Retina (tissue), 1 donor: ENCODE results near the gene POM121L2.
A peak's percentile ranks its signal among the peaks of the same experiment; 100 is the strongest.

Source experiments
- DNase-seq: peaks from one replicate; pipeline ENCODE4 v3.0.0-alpha.2; 2016

POM121L2 gene

GRCh38 chr6:27312146-27312949 lies at the start of gene POM121L2:
POM121L2 (minus strand) TSS chr6:27312273; CDS start chr6:27312170, 103 bp downstream.
- peak; percentile 84 for DNase-seq

GRCh38 chr6:27359231-27359630 lies 47.2 kb upstream of the POM121L2 start:
- no peak for DNase-seq

- DNase-seq: no peak
These were observed 46.7 kb upstream of the POM121L2 start for GRCh38 chr6:27358786-27359185.

GRCh38 chr6:27352850-27353249 lies 40.8 kb upstream of the POM121L2 start:
- no peak for DNase-seq

- no peak for DNase-seq
These were observed 22.1 kb upstream of the POM121L2 start for GRCh38 chr6:27334141-27334540.

- no peak for DNase-seq
These were observed 21.6 kb upstream of the POM121L2 start for GRCh38 chr6:27333642-27334040.

- DNase-seq: peak; percentile 73
These were observed 20.9 kb upstream of the POM121L2 start for GRCh38 chr6:27332692-27333641.

GRCh38 chr6:27327023-27327738 lies 15.1 kb upstream of the POM121L2 start:
- DNase-seq: no peak

GRCh38 chr6:27321901-27322300 lies 9.8 kb upstream of the POM121L2 start:
- DNase-seq: no peak

- no peak for DNase-seq
These were observed 9.3 kb upstream of the POM121L2 start for GRCh38 chr6:27321370-27321769.

GRCh38 chr6:27318973-27319372 lies 6.9 kb upstream of the POM121L2 start:
- DNase-seq: no peak

GRCh38 chr6:27314046-27314445 lies 2.0 kb upstream of the POM121L2 start:
- no peak for DNase-seq

- no peak for DNase-seq
These were observed 838 bp upstream of the POM121L2 start for GRCh38 chr6:27312950-27313271.

- peak; percentile 23 for DNase-seq
These were observed 297 bp downstream of the POM121L2 start for GRCh38 chr6:27311806-27312145.

GRCh38 chr6:27303613-27304272 lies 8.3 kb downstream of the POM121L2 start:
- DNase-seq: no peak

GRCh38 chr6:27297857-27298730 lies 14.0 kb downstream of the POM121L2 start:
- DNase-seq: no peak

- no peak for DNase-seq
These were observed 14.6 kb downstream of the POM121L2 start for GRCh38 chr6:27297484-27297856.

GRCh38 chr6:27296106-27296783 lies 15.8 kb downstream of the POM121L2 start:
- DNase-seq: peak; percentile 76

GRCh38 chr6:27295301-27296079 lies 16.6 kb downstream of the POM121L2 start:
- no peak for DNase-seq

- no peak for DNase-seq
These were observed 17.7 kb downstream of the POM121L2 start for GRCh38 chr6:27294409-27294808.
